HepG2 (cell line): ENCODE data around the gene CYB5A. TPM values are rescaled to one million over a fixed set of nuclear protein-coding genes. Genes with fewer than 3 reads are reported as not detected.

ENCODE experiments used
- ATAC-seq: fragments of 200-7000 bp; cut with Tn5 transposase; 3 replicates; pipeline ENCODE4 v1.9.1; 2020; ENCODE audit warnings: mild to moderate bottlenecking, moderate library complexity
- BruUV-seq: library from RNA; stranded (reverse); fragments of 400-500 nt; replicated peaks from 2 replicates; lab custom pipeline; 2021; lab: Mats Ljungman, UMichigan
- CTCF ChIA-PET: fragments of 300-600 bp; formaldehyde crosslinking; extraction: SDS; loops from one replicate; lab custom pipeline; 2021; ENCODE audit warnings: low total read pairs, inconsistent platforms, low intra/inter-chr PET ratio; lab: Yijun Ruan, JAX
- POLR2A ChIA-PET: fragments of 350-600 bp; sonication (Branson Sonifier 250); formaldehyde crosslinking; loops from one replicate; lab custom pipeline; 2020; ENCODE audit warnings: antibody characterized with exemption, inconsistent platforms; lab: Yijun Ruan, JAX
- DNase-seq: peaks from one replicate; pipeline ENCODE4 v3.0.0-alpha.2; 2015; ENCODE audit warnings: low spot score
- FAIRE-seq: peaks from 3 replicates; lab custom pipeline; 2011; peaks lifted over from hg19 to GRCh38; lab: Jason Lieb, UNC
- H2AFZ ChIP-seq: one replicate; pipeline ENCODE4 v1.6.1; 2011; ENCODE audit warnings: low read length, inconsistent platforms
- H3K27ac ChIP-seq: fragments of 300-600 bp; 3 replicates; pipeline ENCODE4 v1.8.0; 2011; ENCODE audit warnings: mixed run types, mild to moderate bottlenecking, mixed read lengths, low read length, inconsistent platforms; ENCODE audit not compliant: insufficient read depth; ENCODE audit errors: extremely low read length
- H3K27me3 ChIP-seq, 2 experiments: fragments of 200-600 bp in 1 of 2; 2 replicates in 1 of 2; 3 replicates in 1 of 2; pipeline versions ENCODE4 v1.6.0 to v1.8.0; 2011; ENCODE audit warnings: low read length in 2 of 2, mild to moderate bottlenecking in 2 of 2, moderate library complexity in 2 of 2, inconsistent platforms in 1 of 2; ENCODE audit not compliant: insufficient read depth in 2 of 2, control insufficient read depth in 1 of 2
- H3K36me3 ChIP-seq, 2 experiments: fragments of 200-600 bp in 1 of 2; replicated peaks in 1 of 2; 2 replicates in 1 of 2; 3 replicates in 1 of 2; pipeline versions ENCODE4 v1.5.1 to v1.8.0; 2011; ENCODE audit warnings: low read length in 2 of 2, inconsistent platforms in 1 of 2; ENCODE audit not compliant: insufficient read depth in 2 of 2, control insufficient read depth in 1 of 2
- H3K4me1 ChIP-seq: 2 replicates; pipeline ENCODE4 v1.5.1; 2012; ENCODE audit warnings: low read length, inconsistent platforms; ENCODE audit not compliant: insufficient read depth
- H3K4me2 ChIP-seq: 2 replicates; pipeline ENCODE4 v1.6.0; 2011; ENCODE audit warnings: low read depth, low read length, inconsistent platforms
- H3K4me3 ChIP-seq, 3 experiments: fragments of 200-600 bp in 1 of 3; sonication (generic), shearing (Covaris generic) in 1 of 3; replicated peaks in 1 of 3; 2 replicates each; pipeline ENCODE4 v1.5.1; 2011 to 2016; ENCODE audit warnings: low read length in 3 of 3, inconsistent platforms in 2 of 3, low read depth in 2 of 3, mild to moderate bottlenecking in 2 of 3, control low read depth in 1 of 3, mixed read lengths in 1 of 3; ENCODE audit not compliant: insufficient read depth in 1 of 3
- H3K79me2 ChIP-seq: one replicate; pipeline ENCODE4 v1.6.1; 2011; ENCODE audit warnings: low read length, inconsistent platforms; ENCODE audit not compliant: insufficient read depth
- H3K9ac ChIP-seq: 2 replicates; pipeline ENCODE4 v1.6.0; 2011; ENCODE audit warnings: mild to moderate bottlenecking, low read depth, low read length, inconsistent platforms; ENCODE audit not compliant: insufficient read depth
- H3K9me3 ChIP-seq: 2 replicates; pipeline ENCODE4 v1.5.1; 2012; ENCODE audit warnings: mild to moderate bottlenecking, low read length
- H4K20me1 ChIP-seq: 2 replicates; pipeline ENCODE4 v1.6.0; 2011; ENCODE audit warnings: inconsistent platforms, mild to moderate bottlenecking, low read length, moderate library complexity; ENCODE audit not compliant: insufficient read depth
- AHR ChIP-seq: IDR thresholded peaks from 2 replicates; pipeline ENCODE4 v1.6.1; 2018; ENCODE audit warnings: missing genetic modification reagents, missing compliant biosample characterization
- ATRX ChIP-seq: sonication (generic); formaldehyde crosslinking; IDR thresholded peaks from 2 replicates; pipeline ENCODE4 v1.4.0; 2020; ENCODE audit warnings: missing genetic modification reagents, borderline replicate concordance
- BCL6 ChIP-seq: IDR thresholded peaks from 2 replicates; pipeline ENCODE4 v1.6.1; 2016; ENCODE audit warnings: missing genetic modification reagents, missing compliant biosample characterization
- HES4 ChIP-seq: sonication (generic); formaldehyde crosslinking; IDR thresholded peaks from 2 replicates; pipeline ENCODE4 v1.9.0; 2021; ENCODE audit warnings: mild to moderate bottlenecking, missing genetic modification reagents, borderline replicate concordance
- NFIC ChIP-seq: IDR thresholded peaks from 2 replicates; pipeline ENCODE4 v1.6.1; 2012; ENCODE audit warnings: mild to moderate bottlenecking, low read length, inconsistent platforms
- NKX3-1 ChIP-seq: sonication (generic); formaldehyde crosslinking; IDR thresholded peaks from 2 replicates; pipeline ENCODE4 v1.5.0; 2020; ENCODE audit warnings: missing genetic modification reagents
- POGZ ChIP-seq: sonication (generic); formaldehyde crosslinking; IDR thresholded peaks from 2 replicates; pipeline ENCODE4 v1.4.0; 2020; ENCODE audit warnings: mild to moderate bottlenecking, missing genetic modification reagents
- SIX1 ChIP-seq: sonication (generic); formaldehyde crosslinking; IDR thresholded peaks from 2 replicates; pipeline ENCODE4 v1.4.0; 2020; ENCODE audit warnings: missing genetic modification reagents, borderline replicate concordance
- SNAPC2 ChIP-seq: sonication (generic); formaldehyde crosslinking; IDR thresholded peaks from 2 replicates; pipeline ENCODE4 v1.8.1; 2022; ENCODE audit warnings: mild to moderate bottlenecking, missing genetic modification reagents
- SUZ12 ChIP-seq: fragments of 150-350 bp; IDR thresholded peaks from 2 replicates; pipeline ENCODE4 v1.6.1; 2014; ENCODE audit warnings: low read depth, low read length
- ZIK1 ChIP-seq: sonication (generic); formaldehyde crosslinking; IDR thresholded peaks from 2 replicates; pipeline ENCODE4 v1.5.0; 2020; ENCODE audit warnings: mild to moderate bottlenecking, low read depth, missing genetic modification reagents, borderline replicate concordance
- WGBS: methylation state at CpG from one replicate; pipeline ENCODE4 v1.1.6; 2017; ENCODE audit warnings: low lambda C conversion rate; 5-methylcytosine and 5-hydroxymethylcytosine counted together
- in situ Hi-C: cut with HindIII; loops from 2 replicates; pipeline ENCODE4 v1.10.0; 2017; ENCODE audit warnings: low pct_unique_long_range_greater_than_20kb; ENCODE audit not compliant: extremely low pct_ligation_motif_present
- intact Hi-C: fragments of 100-400 bp; cut with micrococcal nuclease; formaldehyde crosslinking; loops from one replicate; pipeline ENCODE4 v1.10.0; 2022; ENCODE audit not compliant: unreplicated experiment
- polyA plus RNA-seq, 8 experiments: library from polyadenylated mRNA; depleted of rRNA in 3 of 8; stranded (reverse) in 7 of 8; unstranded in 1 of 8; fragments of >200 nt; fragmentation: Illumina TruSeq in 4 of 8; extraction: Trizol in 4 of 8; gene quantifications; 2 replicates each; pipeline versions ENCODE4 v1.2.1 to v1.2.3, GENCODE V29; 2011 to 2016; ENCODE audit warnings: low read depth in 4 of 8, missing spikeins in 1 of 8, mixed read lengths in 1 of 8; ENCODE audit not compliant: insufficient read depth in 1 of 8
- total RNA-seq, 5 experiments: library from RNA; depleted of rRNA; stranded (reverse); fragments of >200 nt; fragmentation: Illumina TruSeq; extraction: Trizol; gene quantifications; 2 replicates each; pipeline ENCODE4 v1.2.3, GENCODE V29; 2016; ENCODE audit warnings: low read depth in 1 of 5
- TF ChIP-seq, protein P1 (sequence below): sonication (generic); formaldehyde crosslinking; IDR thresholded peaks from 2 replicates; pipeline ENCODE4; 2020; ENCODE audit warnings: missing genetic modification reagents, mild to moderate bottlenecking, borderline replicate concordance
- TF ChIP-seq, protein P2 (sequence below): sonication (generic); formaldehyde crosslinking; IDR thresholded peaks from 2 replicates; pipeline ENCODE4 v1.4.0; 2020; ENCODE audit warnings: missing genetic modification reagents

Gene CYB5A
- total and polyA plus RNA-seq, 2 of the 13 experiments (the other 11 are each of a cell fraction or from before 2014, with no cell fraction given), result 215 to 356 TPM

DNA sequence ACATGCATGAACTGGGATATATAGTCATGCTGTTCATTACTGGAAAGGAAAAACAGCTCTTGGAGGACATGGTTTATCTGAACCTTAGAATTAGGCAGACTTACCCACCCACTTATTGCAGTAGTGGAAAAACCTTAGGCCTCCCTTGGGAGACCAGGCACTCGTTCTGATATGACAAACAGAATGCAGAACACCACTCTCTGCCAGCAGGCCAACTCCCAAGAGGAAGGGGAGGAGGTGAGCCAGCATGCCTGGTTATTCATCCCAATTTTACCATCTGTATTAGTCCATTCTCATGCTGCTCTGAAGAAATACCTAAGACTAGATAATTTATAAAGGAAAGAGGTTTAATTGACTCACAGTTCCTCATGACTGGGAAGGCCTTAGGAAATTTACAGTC lies 41.3 kb upstream of the CYB5A start:
- no peaks in the 10 kb centered on the region for H3K27me3 ChIP-seq
- ChIA-PET POLR2A (no interaction called here), CTCF (interaction anchor here (3.0 kb wide), 1 partner anchor 137 kb away, joined by 31 read pairs; no protein-coding TSS in a partner anchor)
- no peak overlapping the region for H3K4me3 ChIP-seq
- no peak for DNase-seq
- in situ Hi-C loops (loop anchor here (5.0 kb wide), 1 partner anchor 136 kb away; no protein-coding TSS in a partner anchor), intact Hi-C loops (no loop called here)
- TF ChIP-seq BCL6 (CRISPR knock-in tag) (no peak), POGZ (CRISPR knock-in tag) (no peak), SIX1 (no peak), AHR (CRISPR knock-in tag) (no peak), ZIK1 (CRISPR knock-in tag) (no peak), SUZ12 (no peak), SNAPC2 (CRISPR knock-in tag) (no peak), ATRX (CRISPR knock-in tag) (no peak), HES4 (CRISPR knock-in tag) (no peak), NFIC (no peak), NKX3-1 (CRISPR knock-in tag) (no peak)
- TF ChIP-seq, protein P1, sequence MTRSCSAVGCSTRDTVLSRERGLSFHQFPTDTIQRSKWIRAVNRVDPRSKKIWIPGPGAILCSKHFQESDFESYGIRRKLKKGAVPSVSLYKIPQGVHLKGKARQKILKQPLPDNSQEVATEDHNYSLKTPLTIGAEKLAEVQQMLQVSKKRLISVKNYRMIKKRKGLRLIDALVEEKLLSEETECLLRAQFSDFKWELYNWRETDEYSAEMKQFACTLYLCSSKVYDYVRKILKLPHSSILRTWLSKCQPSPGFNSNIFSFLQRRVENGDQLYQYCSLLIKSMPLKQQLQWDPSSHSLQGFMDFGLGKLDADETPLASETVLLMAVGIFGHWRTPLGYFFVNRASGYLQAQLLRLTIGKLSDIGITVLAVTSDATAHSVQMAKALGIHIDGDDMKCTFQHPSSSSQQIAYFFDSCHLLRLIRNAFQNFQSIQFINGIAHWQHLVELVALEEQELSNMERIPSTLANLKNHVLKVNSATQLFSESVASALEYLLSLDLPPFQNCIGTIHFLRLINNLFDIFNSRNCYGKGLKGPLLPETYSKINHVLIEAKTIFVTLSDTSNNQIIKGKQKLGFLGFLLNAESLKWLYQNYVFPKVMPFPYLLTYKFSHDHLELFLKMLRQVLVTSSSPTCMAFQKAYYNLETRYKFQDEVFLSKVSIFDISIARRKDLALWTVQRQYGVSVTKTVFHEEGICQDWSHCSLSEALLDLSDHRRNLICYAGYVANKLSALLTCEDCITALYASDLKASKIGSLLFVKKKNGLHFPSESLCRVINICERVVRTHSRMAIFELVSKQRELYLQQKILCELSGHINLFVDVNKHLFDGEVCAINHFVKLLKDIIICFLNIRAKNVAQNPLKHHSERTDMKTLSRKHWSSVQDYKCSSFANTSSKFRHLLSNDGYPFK (CRISPR knock-in tag), result no peak
- TF ChIP-seq, protein P2, sequence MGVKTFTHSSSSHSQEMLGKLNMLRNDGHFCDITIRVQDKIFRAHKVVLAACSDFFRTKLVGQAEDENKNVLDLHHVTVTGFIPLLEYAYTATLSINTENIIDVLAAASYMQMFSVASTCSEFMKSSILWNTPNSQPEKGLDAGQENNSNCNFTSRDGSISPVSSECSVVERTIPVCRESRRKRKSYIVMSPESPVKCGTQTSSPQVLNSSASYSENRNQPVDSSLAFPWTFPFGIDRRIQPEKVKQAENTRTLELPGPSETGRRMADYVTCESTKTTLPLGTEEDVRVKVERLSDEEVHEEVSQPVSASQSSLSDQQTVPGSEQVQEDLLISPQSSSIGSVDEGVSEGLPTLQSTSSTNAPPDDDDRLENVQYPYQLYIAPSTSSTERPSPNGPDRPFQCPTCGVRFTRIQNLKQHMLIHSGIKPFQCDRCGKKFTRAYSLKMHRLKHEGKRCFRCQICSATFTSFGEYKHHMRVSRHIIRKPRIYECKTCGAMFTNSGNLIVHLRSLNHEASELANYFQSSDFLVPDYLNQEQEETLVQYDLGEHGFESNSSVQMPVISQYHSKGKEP (CRISPR knock-in tag), result no peak
- H3K27ac ChIP-seq, result no peak overlapping the region
- FAIRE-seq, result no peak
- 0% methylated on average over 1 of the region's 1 CpG for WGBS
- no peaks in the 10 kb centered on the region for H3K79me2 ChIP-seq
- H2AFZ ChIP-seq, result no peak overlapping the region
- H4K20me1 ChIP-seq, result no peaks in the 10 kb centered on the region
- no TSS peak for BruUV-seq
- H3K9ac ChIP-seq, result no peak overlapping the region
- no peaks in the 10 kb centered on the region for H3K4me1 ChIP-seq
- ATAC-seq, result no peak
- no peaks in the 10 kb centered on the region for H3K9me3 ChIP-seq
- no peak overlapping the region for H3K4me2 ChIP-seq
- no peaks in the 10 kb centered on the region for H3K36me3 ChIP-seq
